SK-N-SH (cell line): Measurements from ENCODE around the gene STAM2.

Experiments
- CHD2 ChIP-seq: fragments of 150-350 bp; IDR thresholded peaks from 2 replicates; pipeline ENCODE4 v1.6.1; 2018; ENCODE audit warnings: low read length; ENCODE audit not compliant: partially characterized antibody
- CTCF ChIP-seq: fragments of 200-600 bp; sonication (generic); IDR thresholded peaks from 2 replicates; pipeline ENCODE4 v1.6.1; 2017; ENCODE audit warnings: antibody characterized with exemption, mild to moderate bottlenecking, moderate library complexity
- FOSL2 ChIP-seq: IDR thresholded peaks from 2 replicates; pipeline ENCODE4 v1.4.0; 2012; ENCODE audit warnings: low read depth, mild to moderate bottlenecking, moderate library complexity, borderline replicate concordance
- FOXJ3 ChIP-seq: sonication (generic); formaldehyde crosslinking; IDR thresholded peaks from 2 replicates; pipeline ENCODE4 v1.5.1; 2020; ENCODE audit warnings: mild to moderate bottlenecking, missing genetic modification reagents
- JUND ChIP-seq: IDR thresholded peaks from 2 replicates; pipeline ENCODE4 v1.4.0; 2012
- MAX ChIP-seq: IDR thresholded peaks from 2 replicates; pipeline ENCODE4 v1.4.0; 2012; ENCODE audit warnings: low read depth
- MEF2A ChIP-seq: IDR thresholded peaks from 2 replicates; pipeline ENCODE4 v1.4.0; 2012; ENCODE audit warnings: low read depth, borderline replicate concordance
- NFIC ChIP-seq: IDR thresholded peaks from 2 replicates; pipeline ENCODE4 v1.4.0; 2012; ENCODE audit warnings: borderline replicate concordance
- RAD21 ChIP-seq: IDR thresholded peaks from 2 replicates; pipeline ENCODE4 v1.6.1; 2012; ENCODE audit warnings: mild to moderate bottlenecking, low read length
- SIN3A ChIP-seq: IDR thresholded peaks from 2 replicates; pipeline ENCODE4 v1.6.1; 2012; ENCODE audit warnings: low read depth, mild to moderate bottlenecking, low read length, moderate library complexity, borderline replicate concordance
- TEAD4 ChIP-seq: IDR thresholded peaks from 2 replicates; pipeline ENCODE4 v1.4.0; 2012; ENCODE audit warnings: mild to moderate bottlenecking, borderline replicate concordance; ENCODE audit not compliant: insufficient read depth
- TF ChIP-seq, protein P1 (sequence below): IDR thresholded peaks from 2 replicates; pipeline ENCODE4 v1.4.0; 2012; ENCODE audit warnings: low read depth, borderline replicate concordance

- TF ChIP-seq FOSL2 (no peak), FOXJ3 (CRISPR knock-in tag) (no peak), SIN3A (no peak), CTCF (no peak), RAD21 (no peak), TEAD4 (no peak), CHD2 (no peak), MAX (no peak), JUND (no peak), MEF2A (no peak), NFIC (no peak)
- TF ChIP-seq, protein P1, sequence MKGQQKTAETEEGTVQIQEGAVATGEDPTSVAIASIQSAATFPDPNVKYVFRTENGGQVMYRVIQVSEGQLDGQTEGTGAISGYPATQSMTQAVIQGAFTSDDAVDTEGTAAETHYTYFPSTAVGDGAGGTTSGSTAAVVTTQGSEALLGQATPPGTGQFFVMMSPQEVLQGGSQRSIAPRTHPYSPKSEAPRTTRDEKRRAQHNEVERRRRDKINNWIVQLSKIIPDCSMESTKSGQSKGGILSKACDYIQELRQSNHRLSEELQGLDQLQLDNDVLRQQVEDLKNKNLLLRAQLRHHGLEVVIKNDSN = no peak
Observed at GRCh38 chr2:152154462-152154861, 21.1 kb downstream of the STAM2 start.
